ENCODE measurements around the gene GRIN2D. TPM values are rescaled to one million over a fixed set of nuclear protein-coding genes. Genes with fewer than 3 reads are reported as not detected.

GRIN2D gene
- total and polyA plus RNA-seq, 2 of the 8 experiments (the other 6 are each of a cell fraction or from before 2014, with no cell fraction given), result 2.2 to 12.4 TPM

DNA sequence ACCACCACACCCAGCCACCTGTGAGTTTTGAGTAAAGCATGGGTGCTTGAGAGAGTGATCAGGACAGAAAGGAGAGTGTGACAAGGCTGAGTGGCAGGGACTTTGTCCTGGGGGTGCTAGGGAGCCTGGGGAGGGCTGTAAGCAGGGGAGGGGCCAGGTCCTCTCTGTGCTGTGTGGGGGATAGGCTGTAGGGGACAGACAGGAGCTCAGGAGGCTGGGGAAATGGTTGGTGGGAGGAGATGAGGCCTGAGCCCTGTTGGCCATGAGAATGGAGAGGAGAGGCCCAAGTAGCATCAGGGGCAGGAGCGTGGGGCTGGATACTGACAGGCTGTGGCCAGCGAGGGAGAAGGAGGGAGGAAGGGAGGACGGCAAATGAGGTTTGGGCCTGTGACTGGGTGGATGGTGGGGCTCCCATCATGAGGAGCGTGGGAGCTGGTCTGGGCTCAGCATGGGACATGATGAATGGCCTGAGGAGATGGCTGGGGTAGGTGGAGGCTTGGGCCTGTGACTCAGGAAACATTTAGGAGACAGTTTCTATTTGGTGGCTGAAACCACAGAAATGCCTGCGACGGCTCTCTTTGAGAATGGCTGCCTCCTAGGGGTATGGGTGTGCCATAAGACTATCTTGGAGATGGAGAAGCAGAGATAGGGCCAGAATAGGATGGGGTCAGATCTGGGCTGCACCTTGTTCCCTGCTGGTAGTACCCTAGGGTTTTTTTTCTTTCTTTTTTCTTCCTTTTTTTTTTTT, 25.0 kb downstream of the GRIN2D start:
- TF ChIP-seq, protein P1, sequence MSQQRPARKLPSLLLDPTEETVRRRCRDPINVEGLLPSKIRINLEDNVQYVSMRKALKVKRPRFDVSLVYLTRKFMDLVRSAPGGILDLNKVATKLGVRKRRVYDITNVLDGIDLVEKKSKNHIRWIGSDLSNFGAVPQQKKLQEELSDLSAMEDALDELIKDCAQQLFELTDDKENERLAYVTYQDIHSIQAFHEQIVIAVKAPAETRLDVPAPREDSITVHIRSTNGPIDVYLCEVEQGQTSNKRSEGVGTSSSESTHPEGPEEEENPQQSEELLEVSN (IDR thresholded peaks at IDR 0.05), result no peak
- TF ChIP-seq, protein P2, sequence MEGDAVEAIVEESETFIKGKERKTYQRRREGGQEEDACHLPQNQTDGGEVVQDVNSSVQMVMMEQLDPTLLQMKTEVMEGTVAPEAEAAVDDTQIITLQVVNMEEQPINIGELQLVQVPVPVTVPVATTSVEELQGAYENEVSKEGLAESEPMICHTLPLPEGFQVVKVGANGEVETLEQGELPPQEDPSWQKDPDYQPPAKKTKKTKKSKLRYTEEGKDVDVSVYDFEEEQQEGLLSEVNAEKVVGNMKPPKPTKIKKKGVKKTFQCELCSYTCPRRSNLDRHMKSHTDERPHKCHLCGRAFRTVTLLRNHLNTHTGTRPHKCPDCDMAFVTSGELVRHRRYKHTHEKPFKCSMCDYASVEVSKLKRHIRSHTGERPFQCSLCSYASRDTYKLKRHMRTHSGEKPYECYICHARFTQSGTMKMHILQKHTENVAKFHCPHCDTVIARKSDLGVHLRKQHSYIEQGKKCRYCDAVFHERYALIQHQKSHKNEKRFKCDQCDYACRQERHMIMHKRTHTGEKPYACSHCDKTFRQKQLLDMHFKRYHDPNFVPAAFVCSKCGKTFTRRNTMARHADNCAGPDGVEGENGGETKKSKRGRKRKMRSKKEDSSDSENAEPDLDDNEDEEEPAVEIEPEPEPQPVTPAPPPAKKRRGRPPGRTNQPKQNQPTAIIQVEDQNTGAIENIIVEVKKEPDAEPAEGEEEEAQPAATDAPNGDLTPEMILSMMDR (IDR thresholded peaks at IDR 0.05; ENCODE audit: control extremely low read depth in 1 of 3, insufficient read depth in 1 of 3, low read depth in 1 of 3, low read length in 3 of 3), result peak in 2 of 3 experiments; percentile 9 to 21; a peak in 2 of 4 replicates
- no peak for TF ChIP-seq RNF2 (IDR thresholded peaks at IDR 0.05; ENCODE audit: borderline replicate concordance, low read depth, low read length, missing control alignments, poor library complexity, severe bottlenecking)
- H4K91ac ChIP-seq (replicated peaks; ENCODE audit: insufficient read length, low read length), result peak overlapping the region; percentile 36
- 96% methylated on average over 6 of the region's 6 CpGs; no CpG with 5 or more reads in 1 of the 2 experiments for WGBS, 2 experiments (ENCODE audit: extremely low coverage in 1 of 2, insufficient coverage in 1 of 2, insufficient read length in 1 of 2, insufficient replicate concordance in 2 of 2, low coverage in 1 of 2, low lambda C conversion rate in 2 of 2, missing lambda C conversion rate in 1 of 2)
- no peak overlapping the region for H3K27ac ChIP-seq (ENCODE audit: low read depth, low read length)
- peak overlapping the region; percentile 71; the same call in 1 of the 2 replicates for H3K18ac ChIP-seq (ENCODE audit: extremely low read depth, low read length)
- H2AFZ ChIP-seq (ENCODE audit: low read length), result no peak overlapping the region
- no peaks in the 10 kb centered on the region for H3K36me3 ChIP-seq (ENCODE audit: control insufficient read depth in 2 of 4, insufficient read depth in 4 of 4, low read length in 3 of 4)
- H2BK120ac ChIP-seq (replicated peaks; ENCODE audit: low read depth, low read length), result no peak overlapping the region
- no peak overlapping the region for H3K4me3 ChIP-seq (ENCODE audit: extremely low read depth in 1 of 4, insufficient read depth in 2 of 4, low read depth in 3 of 4, low read length in 4 of 4)
- H3K23ac ChIP-seq (ENCODE audit: insufficient read length), result no peak overlapping the region
- H2BK20ac ChIP-seq (ENCODE audit: low read length), result no peak overlapping the region
- no peak overlapping the region for H3K56ac ChIP-seq (replicated peaks; ENCODE audit: insufficient read length, low read depth, low read length)
- no peak overlapping the region for H2BK12ac ChIP-seq (ENCODE audit: low read depth, low read length)
- H3K14ac ChIP-seq (ENCODE audit: insufficient read length), result no peak overlapping the region
- H3K4me2 ChIP-seq (ENCODE audit: insufficient read depth in 1 of 2, low read depth in 2 of 2, low read length in 2 of 2), result no peak overlapping the region
- no peak overlapping the region for H2BK15ac ChIP-seq (ENCODE audit: low read length)
- peak overlapping the region; percentile 75; the same call in 1 of the 2 replicates for H2AK5ac ChIP-seq (ENCODE audit: low read depth, low read length)
- H4K5ac ChIP-seq (ENCODE audit: insufficient read length, low read depth, low read length), result no peak overlapping the region
- peaks cover 0 to 19% (median 8%) of the 10 kb centered on the region in 4 experiments; a peak in 5 of 7 replicates for H3K4me1 ChIP-seq (replicated peaks in 1 of 4; ENCODE audit: control insufficient read depth in 3 of 4, insufficient read depth in 4 of 4, low read length in 3 of 4)
- peaks cover 4% of the 10 kb centered on the region; the same call in 1 of the 2 replicates for H3K23me2 ChIP-seq (ENCODE audit: low read depth, low read length)
- CTCF ChIA-PET (ENCODE audit: partially characterized antibody), result interaction anchor here (1.2 to 2.0 kb wide), 3 partner anchors 12 to 46 kb away, joined by 3 to 8 read pairs (median 6); no protein-coding TSS in a partner anchor
- FAIRE-seq, result peak; percentile 7
- H3K27me3 ChIP-seq (replicated peaks in 1 of 4; ENCODE audit: control insufficient read depth in 3 of 4, extremely low read depth in 1 of 4, insufficient read depth in 3 of 4, low read length in 3 of 4), result no peaks in the 10 kb centered on the region; a peak in 1 of 7 replicates
- no peaks in the 10 kb centered on the region; a peak in 1 of 4 replicates for H3K9me3 ChIP-seq (ENCODE audit: insufficient read depth in 2 of 2, low read depth in 1 of 2, low read length in 1 of 2)
- H3K4ac ChIP-seq (replicated peaks; ENCODE audit: insufficient read length, low read depth, low read length), result no peak overlapping the region
- H3K79me2 ChIP-seq (ENCODE audit: control insufficient read depth in 1 of 2, insufficient read depth in 2 of 2, low read length in 2 of 2), result no peaks in the 10 kb centered on the region
- DNase-seq (ENCODE audit: low read depth in 1 of 2, low spot score in 2 of 2), result no peak
- H2BK5ac ChIP-seq (ENCODE audit: low read depth, low read length), result peak overlapping the region; percentile 18; the same call in 1 of the 2 replicates
- H4K8ac ChIP-seq (ENCODE audit: extremely low read depth, insufficient read depth, low read length), result peak overlapping the region; percentile 60; the same call in 1 of the 2 replicates
- POLR2A ChIA-PET (ENCODE audit: partially characterized antibody), result interaction anchor here (1.0 to 2.5 kb wide), 2 partner anchors 15 to 18 kb away, joined by 5 to 14 read pairs; no protein-coding TSS in a partner anchor
- H3K79me1 ChIP-seq (ENCODE audit: low read depth, low read length), result peaks cover 3% of the 10 kb centered on the region; the same call in 1 of the 2 replicates
- peaks cover 0 to 1% of the 10 kb centered on the region in 2 experiments for H4K20me1 ChIP-seq (replicated peaks in 1 of 2; ENCODE audit: control insufficient read depth in 1 of 2, insufficient read depth in 2 of 2, low read length in 2 of 2)
- H3K9ac ChIP-seq (replicated peaks in 1 of 4; ENCODE audit: extremely low read depth in 1 of 4, low read depth in 3 of 4, low read length in 3 of 4), result no peak overlapping the region; a peak in 1 of 7 replicates

Measured in H1 (cell line).